Thymus (tissue), 11 donors: ENCODE data around the gene HMMR. TPM values are rescaled to one million over a fixed set of nuclear protein-coding genes. Genes with fewer than 3 reads are reported as not detected.
"Not testable (repeated sequence)": the region's sequence is repeated elsewhere in the genome, so short reads cannot be mapped to it uniquely, and the experiment has no call there.

Experiments used
- DNase-seq, 9 donors: peaks; one replicate each; pipeline ENCODE4 v3.0.0-alpha.2; 2013; ENCODE audit warnings: low spot score in 9 of 9, low read depth in 6 of 9, missing footprints in 1 of 9
- H3K27ac ChIP-seq, 2 donors: one replicate each; pipeline ENCODE4 v1.5.1; 2013; ENCODE audit warnings: control low read depth in 1 of 2, low read depth in 1 of 2, low read length in 1 of 2, mild to moderate bottlenecking in 1 of 2, moderate library complexity in 1 of 2
- H3K27me3 ChIP-seq, 2 donors: one replicate each; pipeline ENCODE4 v1.5.1; 2013; ENCODE audit warnings: low read length in 1 of 2; ENCODE audit not compliant: control insufficient read depth in 2 of 2, insufficient read depth in 1 of 2
- H3K36me3 ChIP-seq, 2 donors: one replicate each; pipeline ENCODE4 v1.5.1; 2013; ENCODE audit warnings: low read length in 1 of 2, mild to moderate bottlenecking in 1 of 2, moderate library complexity in 1 of 2; ENCODE audit not compliant: control insufficient read depth in 2 of 2, insufficient read depth in 2 of 2
- H3K4me1 ChIP-seq, 2 donors: one replicate each; pipeline ENCODE4 v1.5.1; 2013; ENCODE audit warnings: low read length in 2 of 2; ENCODE audit not compliant: control insufficient read depth in 2 of 2, insufficient read depth in 2 of 2
- H3K4me3 ChIP-seq, 2 donors: one replicate each; pipeline ENCODE4 v1.5.1; 2013; ENCODE audit warnings: low read length in 2 of 2, control low read depth in 1 of 2, mild to moderate bottlenecking in 1 of 2
- H3K9me3 ChIP-seq, 2 donors: one replicate each; pipeline ENCODE4 v1.5.1; 2013; ENCODE audit warnings: low read length in 1 of 2, mild to moderate bottlenecking in 1 of 2; ENCODE audit not compliant: control insufficient read depth in 2 of 2, insufficient read depth in 1 of 2
- WGBS: extraction: QIAGEN DNeasy Blood & Tissue Kit; methylation state at CpG from one replicate; pipeline ENCODE4 v1.1.7; 2013; 5-methylcytosine and 5-hydroxymethylcytosine counted together
- polyA plus RNA-seq: library from polyadenylated mRNA; stranded (reverse); fragments of 200-250 nt; gene quantifications from one replicate; pipeline ENCODE4 v1.2.3, GENCODE V29; 2013
- total RNA-seq: library from RNA; stranded (reverse); fragments of 120-200 nt; gene quantifications from one replicate; pipeline ENCODE4 v1.2.4, GENCODE V29; 2013
- donor health status: healthy.

The HMMR gene
- total and polyA plus RNA-seq, 2 donors, result 6.2 to 54.9 TPM

DNA sequence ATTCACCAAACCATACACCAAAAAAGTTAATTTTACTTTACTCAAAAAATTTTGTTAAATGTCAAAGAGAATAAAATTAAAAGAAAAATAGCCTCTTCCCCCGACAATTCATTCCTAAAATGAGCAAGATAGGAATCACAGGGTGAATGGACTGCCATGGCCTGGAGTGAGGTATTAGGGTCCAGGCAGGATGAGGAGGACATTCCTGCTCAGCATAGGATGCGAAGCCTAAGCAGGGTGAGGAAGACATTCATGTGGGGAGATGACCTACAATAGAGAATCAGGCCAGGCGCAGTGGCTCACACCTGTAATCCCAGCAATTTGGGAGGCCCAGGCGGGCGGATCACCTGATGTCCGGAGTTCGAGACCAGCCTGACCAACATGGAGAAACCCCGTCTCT is 8.9 kb upstream of the HMMR start:
- no peak for DNase-seq
- H3K4me1 ChIP-seq, result no peaks in the 10 kb centered on the region
- no peak overlapping the region for H3K4me3 ChIP-seq
- no peaks in the 10 kb centered on the region for H3K27me3 ChIP-seq
- H3K9me3 ChIP-seq, result no peaks in the 10 kb centered on the region
- H3K36me3 ChIP-seq, result peaks cover 6 to 57% of the 10 kb centered on the region in 2 donors
- no peak overlapping the region for H3K27ac ChIP-seq
- 98% methylated on average over 8 of the region's 8 CpGs for WGBS

DNA sequence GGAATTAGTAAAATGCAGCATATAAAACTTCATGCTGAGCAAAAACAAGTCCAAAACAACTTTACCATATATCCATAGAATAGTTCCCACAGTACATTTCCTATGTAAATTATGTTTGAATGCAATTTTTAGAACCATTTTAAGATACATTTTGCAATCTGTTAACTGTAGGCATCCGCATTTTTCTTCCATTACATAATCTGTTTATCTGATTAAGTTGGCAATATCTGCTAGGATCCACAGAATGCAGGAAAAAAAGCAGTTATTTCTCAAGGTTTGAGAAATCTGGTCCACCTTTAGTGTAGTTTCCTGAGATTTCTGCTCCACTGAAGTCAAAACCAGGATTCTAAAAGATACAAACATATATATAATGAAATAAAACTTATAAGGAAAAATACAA is 6.7 kb upstream of the HMMR start:
- Histone ChIP-seq H3K27ac (no peak overlapping the region), H3K4me1 (peaks cover 0 to 7% of the 10 kb centered on the region in 2 donors), H3K36me3 (peaks cover 6 to 46% of the 10 kb centered on the region in 2 donors), H3K27me3 (no peaks in the 10 kb centered on the region), H3K9me3 (no peaks in the 10 kb centered on the region), H3K4me3 (no peak overlapping the region)
- DNase-seq, result no peak
- WGBS, result 99% methylated on average over 1 of the region's 1 CpG

DNA sequence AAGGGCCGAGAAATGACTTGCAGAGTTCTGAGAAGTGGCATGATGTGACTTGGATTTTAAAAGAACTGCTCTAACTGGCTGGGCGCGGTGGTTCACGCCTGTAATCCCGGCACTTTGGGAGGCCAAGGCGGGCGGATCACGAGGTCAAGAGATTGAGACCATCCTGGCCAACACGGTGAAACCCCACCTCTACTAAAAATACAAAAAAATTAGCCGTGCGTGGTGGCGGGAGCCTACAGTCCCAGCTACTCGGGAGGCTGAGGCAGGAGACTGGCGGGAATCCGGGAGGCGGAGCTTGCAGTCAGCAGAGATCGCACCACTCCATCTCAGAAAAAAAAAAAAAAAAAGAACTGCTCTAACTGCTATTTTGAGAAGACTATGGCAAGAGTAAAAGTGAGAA is 5.0 kb upstream of the HMMR start:
- not testable (repeated sequence) for DNase-seq, H3K4me3 ChIP-seq, H3K27me3 ChIP-seq, H3K27ac ChIP-seq, H3K9me3 ChIP-seq, H3K4me1 ChIP-seq
- H3K36me3 ChIP-seq, result peaks cover 6 to 40% of the 10 kb centered on the region in 2 donors
- 99% methylated on average over 17 of the region's 17 CpGs for WGBS

DNA sequence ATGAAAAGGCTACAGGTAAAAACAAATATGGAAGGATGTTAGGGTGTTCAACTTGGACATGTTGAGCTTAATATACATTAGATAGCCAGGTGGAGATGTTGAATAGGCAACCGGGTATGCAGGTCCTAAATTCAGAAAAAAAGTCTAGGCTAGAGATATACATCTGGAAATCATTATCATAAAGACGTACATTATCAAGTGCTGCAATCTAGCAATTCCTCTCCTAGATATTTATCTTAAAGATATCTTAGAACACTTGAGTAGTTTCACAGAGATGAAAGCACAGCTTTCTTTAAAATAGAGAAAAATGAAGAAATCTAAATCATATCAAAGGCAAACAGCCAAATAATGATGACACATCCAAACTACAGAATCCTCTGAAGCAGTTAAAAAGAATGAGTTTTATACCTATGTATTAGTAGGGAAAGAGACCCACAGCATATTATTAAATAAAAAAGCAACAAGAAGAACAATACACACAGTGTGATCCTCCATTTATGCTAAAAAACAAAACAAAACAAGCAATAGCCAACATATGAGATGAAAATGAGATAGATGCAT is 4.3 kb upstream of the HMMR start:
- DNase-seq, result no peak
- Histone ChIP-seq H3K36me3 (peaks cover 6 to 37% of the 10 kb centered on the region in 2 donors), H3K9me3 (no peaks in the 10 kb centered on the region), H3K4me1 (peaks cover 0 to 11% of the 10 kb centered on the region in 2 donors), H3K4me3 (no peak overlapping the region), H3K27me3 (no peaks in the 10 kb centered on the region), H3K27ac (no peak overlapping the region)
- 83% methylated on average over 2 of the region's 2 CpGs for WGBS

DNA sequence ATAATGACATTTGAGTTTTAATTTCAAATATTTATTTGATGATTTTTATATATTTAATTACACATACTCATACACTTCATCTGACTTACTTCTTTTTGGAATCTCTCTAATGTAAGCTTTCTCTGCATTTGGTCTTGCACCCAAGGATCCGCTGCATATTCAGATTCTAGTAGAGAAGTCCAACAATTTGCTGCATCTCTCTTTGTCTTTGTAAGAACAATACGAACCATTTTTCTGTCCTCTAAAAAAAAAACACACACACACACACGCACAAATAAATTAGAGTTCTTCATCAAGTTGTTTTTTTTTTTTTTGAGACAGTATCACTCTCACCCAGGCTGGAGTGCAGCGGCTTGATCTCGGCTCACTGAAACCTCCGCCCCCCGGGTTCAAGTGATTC is 3.6 kb upstream of the HMMR start:
- H3K4me3 ChIP-seq, result no peak overlapping the region
- H3K4me1 ChIP-seq, result peaks cover 0 to 11% of the 10 kb centered on the region in 2 donors
- WGBS, result 98% methylated on average over 7 of the region's 7 CpGs

DNA sequence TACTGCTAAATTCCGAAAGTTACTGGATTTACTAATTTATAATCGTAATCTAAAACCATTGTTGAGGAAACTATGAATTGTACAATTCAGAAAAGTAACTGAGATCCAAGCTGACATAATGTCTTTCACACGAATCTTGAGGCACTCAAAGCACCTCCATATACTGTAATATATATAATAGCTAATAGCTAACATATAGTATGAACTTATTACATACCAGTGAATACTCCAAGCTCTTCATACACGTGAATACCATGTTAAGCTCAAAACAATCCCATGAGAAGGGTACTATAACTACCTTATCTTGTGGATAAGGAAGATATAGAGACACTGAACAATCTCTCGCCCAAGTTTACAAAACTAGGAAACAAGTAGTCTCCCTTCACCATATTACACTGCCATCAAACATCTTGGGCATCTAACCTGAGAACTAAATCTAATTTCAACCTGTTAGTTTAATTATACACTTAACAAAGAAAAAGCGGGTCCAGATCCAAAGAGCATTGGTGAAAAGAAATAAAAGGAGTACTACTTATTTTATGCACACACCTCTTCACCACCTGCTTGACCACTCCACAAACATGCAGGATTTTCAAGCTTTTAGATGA is 1.6 kb upstream of the HMMR start:
- Histone ChIP-seq H3K27ac (peak overlapping the region; percentile 66 to 99), H3K9me3 (no peaks in the 10 kb centered on the region), H3K4me3 (peak overlapping the region; percentile 60 to 84), H3K27me3 (no peaks in the 10 kb centered on the region), H3K4me1 (peaks cover 0 to 20% of the 10 kb centered on the region in 2 donors), H3K36me3 (peaks cover 6 to 22% of the 10 kb centered on the region in 2 donors)
- 45% methylated on average over 6 of the region's 6 CpGs for WGBS
- DNase-seq, result peak in 2 of 9 donors; percentile 4 to 41

More for the DNA sequence above, 3.6 kb upstream of the HMMR start:
- Histone ChIP-seq H3K9me3 (no peaks in the 10 kb centered on the region), H3K27me3 (no peaks in the 10 kb centered on the region), H3K36me3 (peaks cover 6 to 32% of the 10 kb centered on the region in 2 donors), H3K27ac (no peak overlapping the region)
- DNase-seq, result no peak

DNA sequence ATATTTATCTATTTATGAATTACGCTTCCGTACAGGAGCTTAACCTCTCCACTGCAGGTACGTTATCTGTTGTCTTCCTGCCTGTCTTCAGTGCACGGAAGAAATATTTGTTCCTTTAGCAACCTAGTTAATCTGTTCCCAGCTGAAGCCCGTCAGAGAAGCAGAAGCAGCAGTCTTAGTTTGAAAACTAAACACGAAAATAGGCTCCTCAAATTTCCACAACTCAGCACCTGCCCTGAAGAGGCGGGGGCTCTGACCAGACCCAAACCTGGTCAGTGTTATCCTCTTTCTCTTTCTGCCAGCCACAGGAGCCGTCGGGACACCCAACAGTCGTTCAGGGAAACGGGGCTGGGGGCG is 992 bp upstream of the HMMR start:
- Histone ChIP-seq H3K4me3 (peak overlapping the region; percentile 60 to 84), H3K27ac (peak overlapping the region; percentile 99), H3K9me3 (no peaks in the 10 kb centered on the region), H3K36me3 (peaks cover 6 to 21% of the 10 kb centered on the region in 2 donors), H3K4me1 (peaks cover 0 to 20% of the 10 kb centered on the region in 2 donors), H3K27me3 (no peaks in the 10 kb centered on the region)
- DNase-seq, result no peak
- 1% methylated on average over 12 of the region's 12 CpGs for WGBS

DNA sequence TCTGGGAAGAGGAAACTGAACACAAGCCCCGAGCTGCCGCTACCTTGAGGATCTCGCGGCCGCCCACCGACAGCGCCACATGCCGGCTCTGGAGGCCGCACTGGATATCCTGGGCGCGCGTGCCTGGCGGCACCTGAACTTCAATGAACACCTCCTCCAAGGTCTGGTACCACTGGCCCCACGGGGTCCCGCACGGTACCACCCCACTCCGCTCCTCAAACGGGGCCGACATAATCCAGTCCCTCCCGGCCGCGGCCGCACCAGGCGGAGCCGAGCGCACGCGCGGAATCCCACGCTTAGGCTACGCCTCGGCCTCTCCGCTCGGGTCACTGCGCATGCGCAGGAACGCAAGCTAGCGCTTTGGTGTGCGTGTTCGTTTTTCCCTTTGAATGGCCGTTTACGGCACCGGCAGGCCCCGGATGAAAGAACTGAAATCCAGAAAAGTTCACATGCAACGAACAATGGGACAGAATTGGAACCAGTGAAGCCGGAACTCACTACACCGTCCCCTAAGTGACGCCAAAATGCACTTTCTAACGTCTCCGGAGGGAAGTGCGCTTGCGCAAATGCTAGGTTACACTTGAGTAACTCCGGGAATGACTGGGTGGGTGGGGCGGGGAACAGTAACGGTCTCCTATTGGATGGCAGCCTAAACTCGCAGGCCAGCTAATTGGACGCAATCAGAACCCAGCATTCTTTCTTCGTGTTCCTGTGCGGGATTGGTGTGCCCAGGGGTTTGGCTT is 442 bp upstream of the HMMR start, which contains the start of gene NUDCD2:
NUDCD2 (minus strand) TSS at position 284 of the 743 bp plus-strand sequence; CDS start at position 232, 52 bp downstream.
- peaks cover 0 to 20% of the 10 kb centered on the region in 2 donors for H3K4me1 ChIP-seq
- under 1% methylated on average over 59 of the region's 59 CpGs for WGBS
- DNase-seq, result peak; percentile 91 to 99 (median 97)

DNA sequence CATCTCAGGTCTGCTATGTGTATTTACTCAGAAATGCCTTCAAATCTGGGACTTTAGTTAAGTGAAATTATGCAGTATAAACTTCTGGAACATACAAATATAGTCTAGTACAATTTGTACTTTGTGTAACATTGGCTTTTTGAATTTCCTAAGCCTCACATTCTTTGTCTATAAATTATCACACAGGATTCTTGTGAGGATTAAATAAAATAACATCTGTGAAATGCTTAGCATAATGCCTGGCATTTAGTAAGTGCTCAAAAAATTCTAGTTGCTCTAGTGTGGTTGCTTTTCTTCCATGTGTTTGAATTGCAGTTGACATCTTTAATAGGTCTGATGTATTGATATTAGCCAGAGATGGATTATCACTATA is 2.6 kb downstream of the HMMR start:
- Histone ChIP-seq H3K4me3 (no peak overlapping the region), H3K27ac (no peak overlapping the region), H3K9me3 (no peaks in the 10 kb centered on the region), H3K36me3 (peaks cover 2 to 9% of the 10 kb centered on the region in 2 donors), H3K4me1 (peaks cover 0 to 17% of the 10 kb centered on the region in 2 donors), H3K27me3 (no peaks in the 10 kb centered on the region)
- DNase-seq, result no peak

More for the DNA sequence above, 442 bp upstream of the HMMR start, which contains the start of gene NUDCD2:
- H3K27me3 ChIP-seq, result no peaks in the 10 kb centered on the region
- H3K9me3 ChIP-seq, result no peaks in the 10 kb centered on the region
- peaks cover 3 to 16% of the 10 kb centered on the region in 2 donors for H3K36me3 ChIP-seq
- H3K4me3 ChIP-seq, result peak within 1 kb of the TSS; percentile 60 to 84
- H3K27ac ChIP-seq, result peak within 1 kb of the TSS; percentile 99
